HepG2 (cell line): ENCODE results near the gene CYP27B1. TPM values are rescaled to one million over a fixed set of nuclear protein-coding genes. Genes with fewer than 3 reads are reported as not detected.

Experiments
- ATAC-seq: fragments of 200-7000 bp; cut with Tn5 transposase; 3 replicates; pipeline ENCODE4 v1.9.1; 2020; ENCODE audit warnings: mild to moderate bottlenecking, moderate library complexity
- BruUV-seq: library from RNA; stranded (reverse); fragments of 400-500 nt; replicated peaks from 2 replicates; lab custom pipeline; 2021; lab: Mats Ljungman, UMichigan
- CTCF ChIA-PET: fragments of 300-600 bp; formaldehyde crosslinking; extraction: SDS; loops from one replicate; lab custom pipeline; 2021; ENCODE audit warnings: low total read pairs, inconsistent platforms, low intra/inter-chr PET ratio; lab: Yijun Ruan, JAX
- POLR2A ChIA-PET: fragments of 350-600 bp; sonication (Branson Sonifier 250); formaldehyde crosslinking; loops from one replicate; lab custom pipeline; 2020; ENCODE audit warnings: antibody characterized with exemption, inconsistent platforms; lab: Yijun Ruan, JAX
- DNase-seq: peaks from one replicate; pipeline ENCODE4 v3.0.0-alpha.2; 2015; ENCODE audit warnings: low spot score
- FAIRE-seq: peaks from 3 replicates; lab custom pipeline; 2011; peaks lifted over from hg19 to GRCh38; lab: Jason Lieb, UNC
- H2AFZ ChIP-seq: one replicate; pipeline ENCODE4 v1.6.1; 2011; ENCODE audit warnings: low read length, inconsistent platforms
- H3K27ac ChIP-seq: fragments of 300-600 bp; 3 replicates; pipeline ENCODE4 v1.8.0; 2011; ENCODE audit warnings: mixed run types, mild to moderate bottlenecking, mixed read lengths, low read length, inconsistent platforms; ENCODE audit not compliant: insufficient read depth; ENCODE audit errors: extremely low read length
- H3K27me3 ChIP-seq, 2 experiments: fragments of 200-600 bp in 1 of 2; 2 replicates in 1 of 2; 3 replicates in 1 of 2; pipeline versions ENCODE4 v1.6.0 to v1.8.0; 2011; ENCODE audit warnings: low read length in 2 of 2, mild to moderate bottlenecking in 2 of 2, moderate library complexity in 2 of 2, inconsistent platforms in 1 of 2; ENCODE audit not compliant: insufficient read depth in 2 of 2, control insufficient read depth in 1 of 2
- H3K36me3 ChIP-seq, 2 experiments: fragments of 200-600 bp in 1 of 2; replicated peaks in 1 of 2; 2 replicates in 1 of 2; 3 replicates in 1 of 2; pipeline versions ENCODE4 v1.5.1 to v1.8.0; 2011; ENCODE audit warnings: low read length in 2 of 2, inconsistent platforms in 1 of 2; ENCODE audit not compliant: insufficient read depth in 2 of 2, control insufficient read depth in 1 of 2
- H3K4me1 ChIP-seq: 2 replicates; pipeline ENCODE4 v1.5.1; 2012; ENCODE audit warnings: low read length, inconsistent platforms; ENCODE audit not compliant: insufficient read depth
- H3K4me2 ChIP-seq: 2 replicates; pipeline ENCODE4 v1.6.0; 2011; ENCODE audit warnings: low read depth, low read length, inconsistent platforms
- H3K4me3 ChIP-seq, 3 experiments: fragments of 200-600 bp in 1 of 3; sonication (generic), shearing (Covaris generic) in 1 of 3; replicated peaks in 1 of 3; 2 replicates each; pipeline ENCODE4 v1.5.1; 2011 to 2016; ENCODE audit warnings: low read length in 3 of 3, inconsistent platforms in 2 of 3, low read depth in 2 of 3, mild to moderate bottlenecking in 2 of 3, control low read depth in 1 of 3, mixed read lengths in 1 of 3; ENCODE audit not compliant: insufficient read depth in 1 of 3
- H3K79me2 ChIP-seq: one replicate; pipeline ENCODE4 v1.6.1; 2011; ENCODE audit warnings: low read length, inconsistent platforms; ENCODE audit not compliant: insufficient read depth
- H3K9ac ChIP-seq: 2 replicates; pipeline ENCODE4 v1.6.0; 2011; ENCODE audit warnings: mild to moderate bottlenecking, low read depth, low read length, inconsistent platforms; ENCODE audit not compliant: insufficient read depth
- H3K9me3 ChIP-seq: 2 replicates; pipeline ENCODE4 v1.5.1; 2012; ENCODE audit warnings: mild to moderate bottlenecking, low read length
- H4K20me1 ChIP-seq: 2 replicates; pipeline ENCODE4 v1.6.0; 2011; ENCODE audit warnings: inconsistent platforms, mild to moderate bottlenecking, low read length, moderate library complexity; ENCODE audit not compliant: insufficient read depth
- ATF2 ChIP-seq: sonication (generic); formaldehyde crosslinking; IDR thresholded peaks from 2 replicates; pipeline ENCODE4 v1.4.0; 2020; ENCODE audit warnings: missing genetic modification reagents
- DPF2 ChIP-seq: sonication (generic); formaldehyde crosslinking; IDR thresholded peaks from 2 replicates; pipeline ENCODE4 v1.4.0; 2020; ENCODE audit warnings: mild to moderate bottlenecking, low read depth, missing genetic modification reagents, borderline replicate concordance
- HIVEP1 ChIP-seq: sonication (generic); formaldehyde crosslinking; IDR thresholded peaks from 2 replicates; pipeline ENCODE4 v1.4.0; 2020; ENCODE audit warnings: mild to moderate bottlenecking, missing genetic modification reagents
- HNRNPK ChIP-seq: fragments of 200-400 bp; formaldehyde crosslinking; IDR thresholded peaks from 2 replicates; pipeline ENCODE4 v1.6.1; 2018; ENCODE audit warnings: low read length, low read depth, moderate library complexity, mild to moderate bottlenecking; ENCODE audit not compliant: poor library complexity, severe bottlenecking
- JUN ChIP-seq: sonication (generic); formaldehyde crosslinking; IDR thresholded peaks from 2 replicates; pipeline ENCODE4 v1.4.0; 2020; ENCODE audit warnings: mild to moderate bottlenecking, missing genetic modification reagents
- KAT2B ChIP-seq: fragments of 150-350 bp; IDR thresholded peaks from 2 replicates; pipeline ENCODE4 v1.6.1; 2014; ENCODE audit warnings: low read depth, low read length, borderline replicate concordance
- NFE2 ChIP-seq: sonication (generic); formaldehyde crosslinking; IDR thresholded peaks from 2 replicates; pipeline ENCODE4 v1.4.0; 2020; ENCODE audit warnings: missing genetic modification reagents
- NFIB ChIP-seq: sonication (generic); formaldehyde crosslinking; IDR thresholded peaks from 2 replicates; pipeline ENCODE4 v1.9.0; 2021; ENCODE audit warnings: missing genetic modification reagents, mild to moderate bottlenecking, borderline replicate concordance
- PHB2 ChIP-seq: fragments of 450-650 bp; IDR thresholded peaks from 2 replicates; pipeline ENCODE4 v1.6.1; 2018; ENCODE audit not compliant: partially characterized antibody
- RELA ChIP-seq: sonication (generic); formaldehyde crosslinking; IDR thresholded peaks from 2 replicates; pipeline ENCODE4 v1.4.0; 2020; ENCODE audit warnings: missing genetic modification reagents
- SAFB2 ChIP-seq: sonication (generic); formaldehyde crosslinking; IDR thresholded peaks from 2 replicates; pipeline ENCODE4 v1.5.1; 2020; ENCODE audit warnings: missing genetic modification reagents, low read depth, mild to moderate bottlenecking, borderline replicate concordance
- TSC22D2 ChIP-seq: sonication (generic); formaldehyde crosslinking; IDR thresholded peaks from 2 replicates; pipeline ENCODE4 v1.5.1; 2020; ENCODE audit warnings: missing genetic modification reagents, mild to moderate bottlenecking, borderline replicate concordance
- ZEB1 ChIP-seq: IDR thresholded peaks from 2 replicates; pipeline ENCODE4 v1.6.1; 2012; ENCODE audit warnings: mild to moderate bottlenecking, low read depth, inconsistent platforms; ENCODE audit not compliant: insufficient replicate concordance
- WGBS: methylation state at CpG from one replicate; pipeline ENCODE4 v1.1.6; 2017; ENCODE audit warnings: low lambda C conversion rate; 5-methylcytosine and 5-hydroxymethylcytosine counted together
- in situ Hi-C: cut with HindIII; loops from 2 replicates; pipeline ENCODE4 v1.10.0; 2017; ENCODE audit warnings: low pct_unique_long_range_greater_than_20kb; ENCODE audit not compliant: extremely low pct_ligation_motif_present
- intact Hi-C: fragments of 100-400 bp; cut with micrococcal nuclease; formaldehyde crosslinking; loops from one replicate; pipeline ENCODE4 v1.10.0; 2022; ENCODE audit not compliant: unreplicated experiment
- polyA plus RNA-seq, 8 experiments: library from polyadenylated mRNA; depleted of rRNA in 3 of 8; stranded (reverse) in 7 of 8; unstranded in 1 of 8; fragments of >200 nt; fragmentation: Illumina TruSeq in 4 of 8; extraction: Trizol in 4 of 8; gene quantifications; 2 replicates each; pipeline versions ENCODE4 v1.2.1 to v1.2.3, GENCODE V29; 2011 to 2016; ENCODE audit warnings: low read depth in 4 of 8, missing spikeins in 1 of 8, mixed read lengths in 1 of 8; ENCODE audit not compliant: insufficient read depth in 1 of 8
- total RNA-seq, 5 experiments: library from RNA; depleted of rRNA; stranded (reverse); fragments of >200 nt; fragmentation: Illumina TruSeq; extraction: Trizol; gene quantifications; 2 replicates each; pipeline ENCODE4 v1.2.3, GENCODE V29; 2016; ENCODE audit warnings: low read depth in 1 of 5
- TF ChIP-seq, protein P1 (sequence below): sonication (generic); formaldehyde crosslinking; IDR thresholded peaks from 2 replicates; pipeline ENCODE4 v1.4.0; 2020; ENCODE audit warnings: missing genetic modification reagents, mild to moderate bottlenecking, borderline replicate concordance

Gene CYP27B1
- total and polyA plus RNA-seq, 2 of the 13 experiments (the other 11 are each of a cell fraction or from before 2014, with no cell fraction given), result 2.3 to 3.0 TPM

DNA sequence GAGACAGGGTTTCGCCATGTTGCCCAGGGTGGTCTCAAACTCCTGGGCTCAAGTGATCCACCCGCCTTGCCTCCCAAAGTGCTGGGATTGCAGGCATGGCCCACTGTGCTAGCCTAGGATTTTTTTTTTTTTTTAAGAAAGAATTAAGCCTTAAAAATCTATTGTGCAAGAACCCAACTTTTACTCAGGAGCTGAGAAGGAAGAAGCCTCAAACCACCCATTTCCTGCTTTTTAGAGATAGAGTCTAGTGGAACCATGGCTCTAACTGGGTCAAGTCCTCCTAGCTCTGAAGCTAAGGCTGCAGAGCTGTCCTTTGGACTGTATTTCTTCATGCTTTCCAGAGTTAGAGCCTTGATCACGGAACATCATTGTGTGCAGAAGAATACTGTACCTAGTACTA is 14.4 kb upstream of the CYP27B1 start:
- FAIRE-seq (no peak), DNase-seq (no peak), ATAC-seq (no peak)
- Histone ChIP-seq H3K27me3 (no peaks in the 10 kb centered on the region; a peak in 1 of 5 replicates), H3K36me3 (peaks cover 4 to 19% of the 10 kb centered on the region in 2 experiments), H3K4me1 (peaks cover 17% of the 10 kb centered on the region), H3K79me2 (peaks cover 16% of the 10 kb centered on the region), H2AFZ (no peak overlapping the region), H3K9ac (no peak overlapping the region), H3K9me3 (no peaks in the 10 kb centered on the region), H3K4me3 (no peak overlapping the region), H4K20me1 (no peaks in the 10 kb centered on the region), H3K27ac (no peak overlapping the region), H3K4me2 (no peak overlapping the region)
- in situ Hi-C loops (no loop called here), intact Hi-C loops (loop anchor here (1.0 kb wide), 1 partner anchor 124 kb away; no protein-coding TSS in a partner anchor)
- POLR2A ChIA-PET, result interaction anchor here (0.9 kb wide), 1 partner anchor 9 kb away, joined by 3 read pairs; the partner anchor contains the start of genes EEF1AKMT3 and METTL1
- TF ChIP-seq NFE2 (CRISPR knock-in tag) (no peak), JUN (no peak), NFIB (CRISPR knock-in tag) (no peak), TSC22D2 (CRISPR knock-in tag) (no peak), ZEB1 (no peak), DPF2 (CRISPR knock-in tag) (no peak), ATF2 (CRISPR knock-in tag) (no peak), RELA (CRISPR knock-in tag) (no peak), HNRNPK (no peak), HIVEP1 (no peak), PHB2 (no peak), KAT2B (no peak), SAFB2 (no peak)
- TF ChIP-seq, protein P1, sequence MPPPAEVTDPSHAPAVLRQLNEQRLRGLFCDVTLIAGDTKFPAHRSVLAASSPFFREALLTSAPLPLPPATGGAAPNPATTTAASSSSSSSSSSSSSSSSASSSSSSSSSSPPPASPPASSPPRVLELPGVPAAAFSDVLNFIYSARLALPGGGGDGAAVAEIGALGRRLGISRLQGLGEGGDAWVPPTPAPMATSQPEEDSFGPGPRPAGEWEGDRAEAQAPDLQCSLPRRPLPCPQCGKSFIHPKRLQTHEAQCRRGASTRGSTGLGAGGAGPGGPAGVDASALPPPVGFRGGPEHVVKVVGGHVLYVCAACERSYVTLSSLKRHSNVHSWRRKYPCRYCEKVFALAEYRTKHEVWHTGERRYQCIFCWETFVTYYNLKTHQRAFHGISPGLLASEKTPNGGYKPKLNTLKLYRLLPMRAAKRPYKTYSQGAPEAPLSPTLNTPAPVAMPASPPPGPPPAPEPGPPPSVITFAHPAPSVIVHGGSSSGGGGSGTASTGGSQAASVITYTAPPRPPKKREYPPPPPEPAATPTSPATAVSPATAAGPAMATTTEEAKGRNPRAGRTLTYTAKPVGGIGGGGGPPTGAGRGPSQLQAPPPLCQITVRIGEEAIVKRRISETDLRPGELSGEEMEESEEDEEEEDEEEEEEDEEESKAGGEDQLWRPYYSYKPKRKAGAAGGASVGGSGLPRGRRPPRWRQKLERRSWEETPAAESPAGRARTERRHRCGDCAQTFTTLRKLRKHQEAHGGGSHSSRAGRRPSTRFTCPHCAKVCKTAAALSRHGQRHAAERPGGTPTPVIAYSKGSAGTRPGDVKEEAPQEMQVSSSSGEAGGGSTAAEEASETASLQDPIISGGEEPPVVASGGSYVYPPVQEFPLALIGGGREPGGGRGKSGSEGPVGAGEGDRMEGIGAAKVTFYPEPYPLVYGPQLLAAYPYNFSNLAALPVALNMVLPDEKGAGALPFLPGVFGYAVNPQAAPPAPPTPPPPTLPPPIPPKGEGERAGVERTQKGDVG, result no peak
- WGBS, result 98% methylated on average over 3 of the region's 3 CpGs
- BruUV-seq, result no TSS peak
- CTCF ChIA-PET, result no interaction called here
